DND-41 (cell line): ENCODE data around the gene SNX10.

Experiments
- ATAC-seq: fragments of 200-7000 bp; cut with Tn5 transposase; 3 replicates; pipeline ENCODE4 v1.9.1; 2021; ENCODE audit warnings: low read depth; ENCODE audit not compliant: insufficient read depth
- DNase-seq: peaks from one replicate; pipeline ENCODE4 v3.0.0-alpha.2; 2020
- H2AFZ ChIP-seq: 2 replicates; pipeline ENCODE4 v1.6.0; 2012; ENCODE audit warnings: low read depth, low read length
- H3K27ac ChIP-seq: 2 replicates; pipeline ENCODE4 v1.5.1; 2012; ENCODE audit warnings: low read length, inconsistent platforms
- H3K27me3 ChIP-seq: fragments of 200-600 bp; sonication (generic); 2 replicates; pipeline ENCODE4 v1.6.0; 2012; ENCODE audit warnings: low read length, mild to moderate bottlenecking, inconsistent platforms; ENCODE audit not compliant: insufficient read depth, poor library complexity
- H3K36me3 ChIP-seq: 2 replicates; pipeline ENCODE4 v1.5.1; 2012; ENCODE audit warnings: low read length, inconsistent platforms; ENCODE audit not compliant: insufficient read depth
- H3K4me1 ChIP-seq: 2 replicates; pipeline ENCODE4 v1.5.1; 2012; ENCODE audit warnings: mild to moderate bottlenecking, low read length; ENCODE audit not compliant: insufficient read depth
- H3K4me2 ChIP-seq: 2 replicates; pipeline ENCODE4 v1.6.0; 2012; ENCODE audit warnings: mild to moderate bottlenecking, moderate library complexity, low read length, inconsistent platforms; ENCODE audit not compliant: insufficient read depth
- H3K4me3 ChIP-seq, 2 experiments: fragments of 200-600 bp in 1 of 2; shearing (Covaris generic) in 1 of 2; 2 replicates each; pipeline ENCODE4 v1.5.1; 2012 to 2016; ENCODE audit warnings: inconsistent platforms in 2 of 2, low read length in 2 of 2, mild to moderate bottlenecking in 2 of 2, low read depth in 1 of 2, moderate library complexity in 1 of 2
- H3K79me2 ChIP-seq: 2 replicates; pipeline ENCODE4 v1.6.0; 2012; ENCODE audit warnings: low read length, inconsistent platforms; ENCODE audit not compliant: insufficient read depth
- H3K9ac ChIP-seq: 2 replicates; pipeline ENCODE4 v1.6.0; 2012; ENCODE audit warnings: low read depth, mild to moderate bottlenecking, inconsistent platforms, low read length, moderate library complexity
- H3K9me3 ChIP-seq: 2 replicates; pipeline ENCODE4 v1.5.1; 2012; ENCODE audit warnings: low read length, moderate library complexity, mild to moderate bottlenecking, inconsistent platforms; ENCODE audit not compliant: insufficient read depth, severe bottlenecking
- H4K20me1 ChIP-seq: 2 replicates; pipeline ENCODE4 v1.6.0; 2012; ENCODE audit warnings: low read length; ENCODE audit not compliant: insufficient read depth
- CTCF ChIP-seq: IDR thresholded peaks from 2 replicates; pipeline ENCODE4 v1.5.1; 2012; ENCODE audit warnings: borderline replicate concordance, low read length, moderate library complexity, mild to moderate bottlenecking; ENCODE audit not compliant: poor library complexity, severe bottlenecking; ENCODE audit errors: extremely low read depth
- EZH2 ChIP-seq: IDR thresholded peaks from 3 replicates; pipeline ENCODE4 v1.6.1; 2012; ENCODE audit warnings: borderline replicate concordance, low read depth, mild to moderate bottlenecking, moderate library complexity, low read length, inconsistent platforms; ENCODE audit not compliant: severe bottlenecking

Gene SNX10

GRCh38 chr7:26403640-26404039, 112.0 kb downstream of the SNX10 start:
- TF ChIP-seq CTCF (no peak), EZH2 (no peak)
- no peak overlapping the region for H3K4me3 ChIP-seq
- no peak overlapping the region for H3K4me2 ChIP-seq
- DNase-seq (no peak), ATAC-seq (no peak)
- no peaks in the 10 kb centered on the region for H3K79me2 ChIP-seq
- no peaks in the 10 kb centered on the region for H3K9me3 ChIP-seq
- H4K20me1 ChIP-seq = no peaks in the 10 kb centered on the region
- no peak overlapping the region for H3K9ac ChIP-seq
- no peaks in the 10 kb centered on the region for H3K36me3 ChIP-seq
- no peak overlapping the region for H3K27ac ChIP-seq
- H3K27me3 ChIP-seq = peaks cover 16% of the 10 kb centered on the region
- H3K4me1 ChIP-seq = 0 out of 2 replicates have a peak, but pooled peaks cover 1% of the 10 kb centered on the region
- H2AFZ ChIP-seq = no peak overlapping the region

- Histone ChIP-seq H3K4me3 (no peak overlapping the region), H3K27me3 (peaks cover 9% of the 10 kb centered on the region), H3K9me3 (no peaks in the 10 kb centered on the region), H3K9ac (no peak overlapping the region), H4K20me1 (no peaks in the 10 kb centered on the region), H3K36me3 (no peaks in the 10 kb centered on the region), H3K4me1 (no peaks in the 10 kb centered on the region), H3K79me2 (no peaks in the 10 kb centered on the region), H2AFZ (no peak overlapping the region), H3K4me2 (no peak overlapping the region), H3K27ac (no peak overlapping the region)
- TF ChIP-seq EZH2 = no peak
- no peak for TF ChIP-seq CTCF
- ATAC-seq = no peak
- DNase-seq = no peak
Measured at GRCh38 chr7:26404189-26404996, 112.7 kb downstream of the SNX10 start.

GRCh38 chr7:26406433-26406832, 114.8 kb downstream of the SNX10 start:
- DNase-seq (no peak), ATAC-seq (no peak)
- Histone ChIP-seq H3K4me2 (no peak overlapping the region), H3K4me3 (no peak overlapping the region), H3K9me3 (no peaks in the 10 kb centered on the region), H2AFZ (no peak overlapping the region), H3K4me1 (no peaks in the 10 kb centered on the region), H3K27ac (no peak overlapping the region), H3K9ac (no peak overlapping the region), H4K20me1 (no peaks in the 10 kb centered on the region), H3K27me3 (no peaks in the 10 kb centered on the region), H3K36me3 (no peaks in the 10 kb centered on the region), H3K79me2 (no peaks in the 10 kb centered on the region)
- TF ChIP-seq CTCF = no peak
- no peak for TF ChIP-seq EZH2
